HK-2 (cell line): ENCODE measurements around the gene NAP1L4.

Experiments
- DNase-seq: peaks from one replicate; pipeline ENCODE4 v3.0.0-alpha.2; 2018; ENCODE audit not compliant: unreplicated experiment

The NAP1L4 gene, protein sequence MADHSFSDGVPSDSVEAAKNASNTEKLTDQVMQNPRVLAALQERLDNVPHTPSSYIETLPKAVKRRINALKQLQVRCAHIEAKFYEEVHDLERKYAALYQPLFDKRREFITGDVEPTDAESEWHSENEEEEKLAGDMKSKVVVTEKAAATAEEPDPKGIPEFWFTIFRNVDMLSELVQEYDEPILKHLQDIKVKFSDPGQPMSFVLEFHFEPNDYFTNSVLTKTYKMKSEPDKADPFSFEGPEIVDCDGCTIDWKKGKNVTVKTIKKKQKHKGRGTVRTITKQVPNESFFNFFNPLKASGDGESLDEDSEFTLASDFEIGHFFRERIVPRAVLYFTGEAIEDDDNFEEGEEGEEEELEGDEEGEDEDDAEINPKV

DNA sequence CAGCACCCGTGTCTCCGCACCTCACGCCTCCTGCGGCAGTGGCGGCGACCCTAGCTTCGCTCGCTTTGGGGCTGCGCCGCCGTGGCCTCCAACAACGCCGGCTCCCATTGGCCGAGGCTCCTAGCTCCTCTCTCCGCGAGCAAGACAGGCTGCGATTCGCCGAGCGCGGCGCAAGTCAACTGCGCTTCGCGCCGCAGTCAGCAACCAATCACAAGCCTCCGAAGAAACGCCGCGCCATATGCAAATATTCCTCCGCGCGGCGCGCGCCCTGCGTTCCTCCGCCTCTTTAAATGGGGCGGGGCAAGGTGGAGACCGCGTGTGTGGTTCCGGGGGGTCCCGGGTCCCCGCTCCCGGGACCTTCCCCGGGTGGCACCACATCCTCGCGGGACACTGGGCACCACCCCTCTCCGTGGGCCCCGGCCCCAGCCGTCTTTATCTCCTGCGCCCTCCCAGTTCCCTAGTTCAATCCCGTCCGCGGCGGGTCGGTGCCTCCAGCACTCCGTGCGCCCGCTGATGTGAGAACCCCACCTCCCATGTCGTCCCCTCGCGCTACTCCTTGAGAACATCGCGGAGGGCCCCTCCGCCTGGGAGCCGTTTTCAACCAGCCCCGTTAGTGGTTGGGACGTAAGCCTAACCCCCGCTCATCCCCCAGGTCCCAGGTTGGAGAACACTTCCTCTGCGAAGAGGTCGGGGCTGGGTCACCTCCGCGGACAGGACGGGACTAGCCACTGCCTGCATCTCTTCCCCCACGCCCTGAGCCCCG lies at the start of gene NAP1L4:
NAP1L4 (minus strand) TSS at position 96 of the 763 bp plus-strand sequence. CDS start 13,109 bp downstream, outside the sequence.
- DNase-seq = peak; percentile 92

DNA sequence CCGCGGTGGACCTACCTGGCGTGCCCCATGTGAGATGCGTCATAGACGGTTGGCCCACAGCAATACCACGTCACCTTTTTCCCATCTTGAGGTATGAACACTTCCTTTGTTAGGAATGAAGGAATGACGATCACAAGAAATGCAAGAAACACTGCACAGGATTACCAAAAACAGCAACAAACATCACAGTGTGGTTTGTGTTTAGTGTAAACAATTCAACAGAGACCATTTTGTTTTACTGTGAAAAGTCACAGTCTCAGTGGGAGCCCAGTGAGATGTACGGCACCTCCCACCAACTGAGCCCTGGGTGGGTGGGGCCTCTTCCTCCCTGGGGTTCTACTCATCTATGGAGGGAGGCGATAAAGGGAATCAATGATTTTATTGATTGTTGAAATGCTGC lies 48.8 kb upstream of the NAP1L4 start:
- DNase-seq = no peak

DNA sequence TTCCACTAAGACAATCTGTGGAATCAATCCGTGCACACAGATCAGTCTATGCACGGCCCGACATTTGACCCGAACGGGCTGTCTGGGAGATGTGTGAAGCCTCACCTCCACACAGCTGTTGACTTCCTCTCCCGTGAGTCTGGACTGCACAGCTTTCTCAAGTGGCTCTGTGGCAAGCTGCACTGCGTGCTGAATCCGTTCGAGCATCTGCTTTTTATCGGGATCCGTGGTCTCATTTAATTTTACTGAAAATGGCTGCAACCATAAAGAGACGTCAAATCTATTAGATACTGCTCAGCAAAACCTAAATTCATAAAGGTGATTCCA lies 45.8 kb upstream of the NAP1L4 start:
- no peak for DNase-seq

DNA sequence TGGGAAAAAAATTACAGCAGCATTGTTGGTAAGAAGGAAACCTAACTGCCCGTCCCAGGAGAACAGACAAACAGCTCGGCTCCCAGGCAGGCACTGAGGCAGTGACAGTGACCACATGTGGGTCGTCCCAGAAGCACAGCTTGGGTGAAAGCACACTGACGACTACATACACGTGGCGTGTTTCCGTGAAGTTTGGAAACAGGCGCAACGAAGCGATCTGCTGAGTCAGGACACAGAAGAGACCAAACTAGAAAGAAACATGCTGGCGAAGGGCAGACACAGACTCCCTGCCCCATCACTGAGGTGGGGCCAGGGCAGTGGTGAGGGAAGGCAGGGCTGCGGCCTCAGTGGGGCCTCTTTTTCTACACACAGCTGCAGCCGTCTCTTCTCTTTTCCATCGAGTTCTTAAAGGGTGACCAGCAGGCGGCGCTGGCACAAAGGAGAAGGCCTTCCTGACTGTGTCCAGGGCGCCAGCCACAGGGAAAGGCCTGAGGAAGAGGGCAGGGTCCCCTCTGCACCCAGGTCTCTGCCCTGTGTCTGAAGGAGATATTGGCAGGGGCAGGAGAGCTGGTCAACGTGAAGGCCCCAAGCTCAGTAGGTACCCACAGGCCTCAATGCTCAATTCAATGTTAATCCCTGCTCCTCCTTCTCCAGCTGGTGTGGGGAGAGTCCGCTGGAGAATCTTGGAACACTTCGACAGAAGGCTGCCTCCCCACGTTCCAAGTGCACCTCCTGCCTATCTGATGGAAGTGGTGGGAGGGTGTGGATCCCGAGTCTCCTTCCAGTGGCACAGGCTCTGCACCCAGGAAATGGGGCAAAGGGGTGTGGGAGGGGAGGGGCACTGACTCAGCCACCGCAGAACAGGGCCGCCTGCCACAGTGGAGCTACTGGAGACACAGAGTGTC lies 45.2 kb upstream of the NAP1L4 start:
- DNase-seq = peak; percentile 43

DNA sequence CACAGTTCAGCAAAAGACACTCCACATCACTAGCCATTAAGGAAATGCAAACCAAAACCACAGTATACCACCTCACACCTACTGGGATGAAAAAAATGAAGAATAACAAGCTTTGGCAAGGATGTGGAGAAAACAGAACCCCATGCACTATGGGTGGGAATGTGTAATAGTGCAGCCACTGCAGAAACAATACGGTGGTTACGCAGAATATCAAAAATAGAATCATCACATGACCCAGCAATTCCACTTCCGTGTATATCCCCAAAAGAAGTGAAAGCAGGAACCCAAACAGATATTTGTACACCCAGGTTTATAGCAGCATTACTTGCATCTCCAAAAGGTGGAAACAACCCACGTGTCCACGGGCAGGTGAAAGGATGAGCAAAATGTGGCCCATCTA lies 44.3 kb upstream of the NAP1L4 start:
- no peak for DNase-seq

DNA sequence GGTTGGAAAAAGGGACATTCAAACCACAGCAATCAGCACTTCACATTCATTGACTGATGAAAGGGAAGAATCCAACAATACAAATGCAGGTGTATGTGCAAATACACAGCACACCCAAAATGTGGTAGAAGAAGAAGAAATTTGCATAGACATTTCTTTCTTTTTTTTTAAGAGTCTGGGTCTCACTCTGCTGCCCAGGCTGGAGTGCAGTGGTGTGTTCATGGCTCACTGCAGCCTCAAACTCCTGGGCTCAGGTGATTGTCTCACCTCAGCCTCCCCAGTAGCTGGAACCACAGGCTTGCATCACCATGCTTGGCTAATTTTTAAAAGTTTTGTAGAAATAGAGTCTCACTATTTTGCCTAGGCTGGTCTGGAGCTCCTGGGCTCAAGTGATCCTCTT lies 43.2 kb upstream of the NAP1L4 start:
- DNase-seq = no peak

DNA sequence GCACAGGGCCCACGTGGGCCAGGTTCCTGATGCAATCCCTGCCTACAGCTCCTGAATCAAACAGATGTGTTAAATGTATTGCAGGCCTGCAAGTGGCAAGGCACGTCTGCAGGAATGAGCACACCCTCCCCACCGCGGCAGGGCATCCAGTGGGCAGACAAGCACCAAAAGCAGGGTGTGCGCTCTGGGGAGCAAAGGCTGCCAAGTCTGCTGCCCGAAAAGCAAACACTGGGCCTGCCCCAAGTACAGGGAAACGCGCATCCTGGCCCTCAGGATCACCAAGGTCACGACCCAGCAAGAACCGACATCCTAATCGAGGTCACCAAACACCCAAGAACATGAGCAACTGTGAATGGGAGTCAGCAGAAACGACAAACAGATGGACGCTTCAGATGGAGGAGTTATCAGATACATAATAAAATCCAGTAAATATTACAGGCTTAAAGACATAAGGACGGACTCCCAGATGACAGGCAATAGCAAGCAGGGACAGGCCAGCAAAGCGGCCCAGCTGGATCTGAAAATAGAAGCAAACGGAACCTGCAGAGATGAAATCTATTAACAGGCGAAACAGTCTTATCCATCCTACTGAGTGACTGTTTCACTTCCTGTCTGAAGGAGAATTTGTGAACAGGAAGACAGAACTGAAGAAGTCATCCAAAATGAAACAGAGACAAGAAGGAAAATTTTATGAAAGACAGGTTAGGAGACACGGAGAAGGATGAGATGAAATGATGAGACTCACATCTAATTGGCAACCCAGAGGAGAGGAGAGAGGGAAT lies 38.4 kb upstream of the NAP1L4 start:
- DNase-seq = no peak

DNA sequence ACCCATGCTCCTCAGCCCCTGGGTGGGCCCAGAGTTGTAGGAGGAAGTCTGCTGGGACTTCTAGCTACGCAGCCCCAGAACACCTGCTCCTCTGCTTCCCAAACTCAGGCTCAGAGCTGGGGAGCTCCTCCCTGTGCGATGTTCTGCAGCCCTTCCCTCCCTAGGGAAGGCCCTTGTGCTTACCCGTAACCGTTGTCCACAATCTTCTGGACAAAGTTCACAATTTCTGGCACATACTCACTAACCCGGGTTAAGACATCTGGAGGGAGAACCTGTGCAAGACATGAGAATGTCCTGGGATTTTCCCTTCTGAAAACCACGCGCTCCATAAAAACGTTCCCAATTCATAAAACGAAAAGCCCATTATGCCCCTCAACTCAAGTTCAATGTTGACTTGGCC lies 36.7 kb upstream of the NAP1L4 start:
- no peak for DNase-seq

DNA sequence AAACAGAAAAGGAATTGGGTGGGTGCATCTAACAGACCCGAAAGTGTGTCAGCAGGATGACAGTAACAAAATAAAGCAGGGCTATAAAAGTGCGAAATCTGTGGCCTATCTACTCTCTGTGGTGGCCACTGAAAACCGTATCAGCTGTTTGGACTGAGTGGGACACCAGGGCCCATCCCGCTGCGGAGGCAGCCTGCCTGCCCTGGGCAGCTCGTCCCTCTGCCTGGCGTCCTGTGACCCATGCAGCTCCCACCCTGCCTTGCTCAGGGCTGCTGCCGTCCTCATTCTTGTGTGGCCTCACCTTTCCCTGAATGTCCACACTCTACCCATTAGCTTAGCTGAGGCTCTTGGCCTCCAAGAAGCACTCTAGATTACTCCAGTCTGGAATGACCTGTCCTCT lies 34.7 kb upstream of the NAP1L4 start:
- no peak for DNase-seq

DNA sequence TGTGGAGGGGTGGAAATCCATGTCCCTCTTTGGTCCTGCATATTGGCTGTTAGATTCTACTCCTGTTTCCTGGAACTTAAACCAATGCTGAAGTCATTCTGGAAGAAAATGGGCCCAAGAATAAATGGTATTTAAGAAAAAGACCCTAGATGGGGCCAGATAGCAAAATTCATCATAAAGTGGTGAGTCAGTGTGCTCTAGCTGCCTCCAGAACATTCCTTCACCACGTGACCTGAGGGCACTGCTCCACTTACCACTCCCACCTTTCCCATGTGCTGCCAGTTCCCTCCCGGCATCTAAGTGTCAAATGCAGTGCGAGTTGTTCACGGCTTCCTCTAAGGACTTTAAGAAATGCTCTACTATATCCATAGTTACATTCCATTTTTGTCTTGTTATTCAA lies 30.9 kb upstream of the NAP1L4 start:
- DNase-seq = no peak

DNA sequence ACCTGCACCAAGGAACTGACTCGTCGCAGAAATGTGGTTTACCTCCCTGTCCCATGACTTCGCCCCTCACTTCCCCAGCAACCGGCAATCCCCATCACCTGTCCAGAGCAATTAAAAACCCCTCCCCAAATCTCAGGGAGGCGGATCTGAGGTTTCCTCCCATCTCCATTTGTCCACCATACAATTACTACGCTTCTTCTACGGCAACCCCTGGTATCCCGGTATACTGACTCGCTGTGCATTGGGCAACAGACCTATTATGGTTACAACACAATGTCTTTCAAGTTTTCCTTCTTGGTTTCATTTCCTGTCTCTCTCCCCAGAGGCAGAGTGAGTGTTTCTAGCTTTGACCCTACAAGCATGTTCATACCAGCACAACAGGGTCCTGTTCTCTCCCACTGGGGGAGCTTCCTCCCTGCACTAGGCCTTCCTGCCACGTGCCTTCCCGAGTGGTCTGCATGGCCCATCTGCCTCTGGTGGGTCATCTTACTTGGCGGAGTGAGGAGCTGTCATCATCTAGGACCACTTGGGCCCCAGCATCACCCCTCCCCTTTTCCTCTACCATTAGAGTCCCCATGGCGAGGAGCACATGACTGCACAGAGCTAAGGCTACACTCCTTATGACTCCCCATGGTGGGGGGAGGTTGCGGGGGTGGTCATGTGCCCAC lies 30.3 kb upstream of the NAP1L4 start:
- DNase-seq = peak; percentile 26

DNA sequence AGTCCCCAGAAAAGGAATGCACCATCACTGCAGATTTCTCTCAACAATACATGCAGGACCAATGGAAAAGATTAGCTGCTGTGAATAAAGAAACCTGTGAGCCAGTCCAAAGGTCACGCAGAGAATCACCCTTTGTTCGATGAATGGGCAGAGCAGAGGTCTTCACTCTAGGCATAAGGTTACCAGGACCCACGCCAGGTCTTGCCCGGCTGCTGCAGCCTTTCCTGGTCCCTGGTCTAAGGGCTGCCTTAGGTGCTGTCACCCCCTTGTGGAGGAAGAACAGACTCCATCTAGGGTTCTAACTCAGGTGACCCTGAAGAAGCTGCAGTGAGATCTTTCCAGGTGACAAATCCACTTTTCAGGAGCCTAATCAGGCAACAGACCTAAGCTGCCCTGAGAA lies 29.0 kb upstream of the NAP1L4 start:
- DNase-seq = no peak

DNA sequence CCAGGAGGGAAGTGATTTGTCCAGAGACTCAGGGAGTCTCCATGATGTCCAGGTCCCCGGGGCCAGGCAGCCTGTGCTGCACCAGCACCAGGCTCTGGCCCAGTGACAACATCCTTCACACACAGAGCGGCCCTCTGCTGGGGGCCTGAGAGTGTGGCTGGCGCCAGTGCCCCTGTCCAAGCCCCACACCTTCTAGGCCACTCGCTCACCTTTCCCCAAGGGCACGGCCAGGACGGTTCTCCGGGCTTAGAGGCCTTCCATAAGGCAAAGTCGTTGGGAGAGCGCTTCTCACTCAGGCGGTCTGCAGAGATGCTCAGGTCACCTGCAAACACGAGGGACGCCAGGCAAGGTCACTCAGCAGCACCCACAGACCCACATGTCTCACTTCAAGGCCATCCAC lies 27.9 kb upstream of the NAP1L4 start:
- no peak for DNase-seq

DNA sequence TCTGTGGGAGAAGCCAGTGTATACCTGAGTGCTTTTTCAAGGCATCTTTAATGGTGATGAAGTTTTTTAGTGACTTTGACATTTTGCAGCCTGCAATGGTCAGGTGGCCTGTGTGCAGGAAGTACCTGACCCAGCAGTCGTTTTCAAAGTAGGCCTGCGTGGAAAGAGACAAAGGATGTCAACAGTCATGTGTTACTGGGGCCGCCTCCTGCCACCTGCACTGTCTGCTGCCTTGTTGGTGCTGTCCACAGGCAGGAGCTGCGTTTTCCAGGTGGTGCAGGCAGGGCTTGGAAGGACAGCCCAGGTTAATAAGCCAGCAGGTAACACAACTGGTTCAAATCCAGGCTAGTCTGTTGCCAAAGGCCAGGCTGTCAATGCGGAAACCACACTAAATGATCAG lies 26.5 kb upstream of the NAP1L4 start:
- no peak for DNase-seq

DNA sequence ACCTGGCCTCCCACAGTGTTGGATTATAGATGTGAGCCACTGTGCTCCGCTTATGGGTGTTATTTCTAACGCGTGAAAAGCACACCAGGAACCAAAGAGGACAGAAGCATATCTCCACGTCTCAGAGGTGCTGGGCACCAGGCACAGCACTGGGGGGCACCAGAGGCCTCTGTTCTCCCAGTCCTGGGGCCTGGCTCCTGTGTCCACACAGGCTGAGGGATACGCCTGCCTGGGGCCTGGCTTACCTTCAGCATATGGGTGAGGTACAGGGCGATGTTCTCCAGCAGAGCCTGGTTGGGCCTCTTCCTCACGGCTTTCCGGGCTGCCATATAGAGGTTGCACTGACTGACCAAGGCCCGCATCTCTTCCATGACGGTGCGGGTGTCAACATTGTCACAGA lies 24.7 kb upstream of the NAP1L4 start:
- no peak for DNase-seq

DNA sequence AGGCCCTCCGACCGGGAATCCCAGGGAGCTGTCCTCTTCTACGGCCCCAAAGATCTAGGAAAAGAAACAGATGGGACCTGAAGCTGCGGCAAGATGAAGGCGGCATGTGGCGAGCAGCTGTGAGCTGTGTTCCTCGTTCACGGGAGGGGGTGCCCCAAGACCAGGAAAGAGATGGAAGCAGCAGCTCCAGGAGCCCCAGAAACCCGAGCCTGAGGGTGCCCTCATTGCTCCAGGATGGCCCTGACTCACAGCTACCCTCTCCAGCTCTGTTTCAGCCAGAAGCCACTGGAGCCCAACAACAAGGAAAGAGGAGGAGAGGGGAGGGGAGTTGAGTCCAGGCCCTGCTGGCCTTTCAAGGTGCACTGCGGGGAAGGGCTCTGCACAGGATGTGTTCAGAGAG lies 23.7 kb upstream of the NAP1L4 start:
- no peak for DNase-seq

DNA sequence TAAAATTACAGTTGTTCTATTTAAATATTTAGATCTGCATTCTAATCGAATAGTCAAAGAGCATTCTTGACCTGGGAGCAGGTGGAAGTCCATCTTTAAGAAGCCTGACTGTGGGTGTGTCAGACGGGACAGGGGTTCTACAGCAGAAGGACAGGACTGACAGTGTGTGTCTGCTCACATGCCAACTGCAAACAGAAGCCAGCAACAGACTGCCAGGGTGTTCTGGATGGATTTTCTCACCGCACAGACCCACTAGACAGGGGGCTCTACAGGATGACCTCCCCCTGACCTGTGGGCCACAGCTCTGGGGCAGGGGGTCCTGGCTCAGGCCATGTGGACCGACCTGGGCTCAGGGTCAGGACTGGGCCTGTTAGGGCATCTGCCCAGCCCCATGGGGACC lies 22.8 kb upstream of the NAP1L4 start:
- DNase-seq = no peak

DNA sequence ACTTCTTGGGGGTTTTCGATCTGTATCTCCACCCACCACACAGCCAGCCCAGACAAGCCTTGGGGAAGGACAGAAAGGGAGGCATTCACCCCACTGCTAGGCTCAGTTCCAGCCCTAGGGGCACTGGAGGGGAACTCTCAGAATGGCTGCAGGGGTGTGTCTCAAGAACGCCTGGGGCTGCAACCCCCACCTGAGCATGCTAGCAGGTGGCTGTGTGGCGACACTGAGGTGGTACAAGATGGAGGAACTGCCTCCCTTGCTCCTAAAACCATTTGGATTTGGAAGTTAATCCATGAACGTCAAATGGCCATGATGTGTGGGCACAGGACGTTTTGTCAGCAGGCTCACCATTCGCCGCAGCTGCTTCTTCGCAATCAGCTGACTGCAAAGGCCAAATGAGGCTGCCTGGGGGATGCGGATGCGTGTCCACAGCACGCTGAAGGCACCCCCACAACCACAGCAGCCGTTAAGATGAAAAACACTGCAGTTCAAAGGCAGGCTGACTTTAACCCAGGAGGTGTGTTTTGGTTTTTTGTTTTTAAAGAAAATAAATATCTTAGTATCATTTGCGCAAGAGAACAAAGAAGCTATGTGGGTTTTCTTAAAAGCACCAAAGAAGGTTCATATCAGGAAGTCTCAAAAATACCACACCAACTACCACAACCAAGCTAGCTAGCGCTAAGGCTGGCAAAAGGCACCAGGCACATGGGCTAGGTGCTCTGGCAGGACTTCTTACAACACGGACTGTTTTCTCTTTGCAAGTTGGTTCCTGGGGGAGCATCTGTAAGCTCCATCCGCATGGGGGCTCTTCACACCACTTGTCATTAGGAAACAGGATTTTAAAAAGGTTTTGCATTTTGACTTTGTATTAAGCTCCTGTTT lies 22.2 kb upstream of the NAP1L4 start:
- DNase-seq = no peak

DNA sequence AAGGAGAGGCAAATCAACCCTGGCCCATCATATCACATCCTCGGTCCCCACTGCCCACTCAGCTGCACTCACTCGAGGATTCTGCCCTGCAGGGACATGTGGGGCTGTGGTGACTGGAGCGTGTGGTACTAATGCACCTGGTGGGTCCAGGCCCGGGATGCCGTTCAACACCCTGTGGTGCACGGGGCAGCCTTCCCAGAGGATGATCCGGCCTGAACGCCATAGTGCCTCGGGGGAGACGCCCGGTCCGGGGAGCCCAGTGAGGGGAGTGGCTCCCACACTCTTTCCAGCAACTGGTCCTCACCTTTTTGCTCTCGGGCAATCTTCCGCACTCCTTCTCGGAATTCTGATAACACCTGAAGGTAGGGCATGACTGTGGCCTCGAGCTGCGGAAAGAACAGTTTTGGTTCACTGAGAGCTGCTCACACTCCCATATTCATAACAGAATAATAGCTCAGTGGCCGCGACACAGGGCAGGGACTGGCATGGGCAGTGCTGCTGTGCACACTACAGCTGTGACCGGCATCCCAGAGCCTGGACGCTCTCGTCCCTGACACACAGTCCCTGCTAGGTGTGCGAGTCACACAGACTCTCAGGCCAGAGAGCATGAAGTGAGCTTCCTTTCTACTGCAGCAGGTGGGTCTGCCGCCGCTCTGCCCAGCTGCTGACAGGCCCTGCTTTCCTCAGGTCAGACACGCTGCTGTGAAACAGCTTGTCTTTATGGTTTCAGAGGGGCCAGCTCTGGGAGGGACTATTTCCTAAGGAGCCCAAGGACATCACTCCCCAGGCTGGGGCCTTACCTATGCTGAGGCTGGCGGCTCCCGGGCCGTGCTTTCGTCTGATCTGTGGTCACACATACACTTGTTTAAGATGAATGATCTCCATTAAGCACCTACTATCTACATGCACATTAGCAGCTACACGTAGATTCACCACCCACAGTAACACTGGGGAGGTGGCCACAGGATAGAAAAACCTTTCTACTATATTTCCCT lies 20.1 kb upstream of the NAP1L4 start:
- no peak for DNase-seq
